Osteoblast (primary cell): ENCODE measurements around the gene PKMYT1. TPM values are rescaled to one million over a fixed set of nuclear protein-coding genes. Genes with fewer than 3 reads are reported as not detected.
"Not testable (repeated sequence)": the region's sequence is repeated elsewhere in the genome, so short reads cannot be mapped to it uniquely, and the experiment has no call there.

ENCODE experiments used
- DNase-seq: peaks from one replicate; pipeline ENCODE4 v3.0.0; 2011; ENCODE audit warnings: low spot score, mixed read lengths; ENCODE audit not compliant: insufficient read length; ENCODE audit errors: missing footprints
- H2AFZ ChIP-seq: 2 replicates; pipeline ENCODE4 v1.6.0; 2011; ENCODE audit warnings: mild to moderate bottlenecking, low read length
- H3K27ac ChIP-seq: 2 replicates; pipeline ENCODE4 v1.5.1; 2011; ENCODE audit warnings: mild to moderate bottlenecking, low read depth, low read length, moderate library complexity
- H3K27me3 ChIP-seq: 2 replicates; pipeline ENCODE4 v1.6.0; 2012; ENCODE audit warnings: mild to moderate bottlenecking, control low read depth, inconsistent platforms, low read length, moderate library complexity; ENCODE audit not compliant: insufficient read depth
- H3K36me3 ChIP-seq: 2 replicates; pipeline ENCODE4 v1.5.1; 2011; ENCODE audit warnings: mild to moderate bottlenecking, low read length, control low read depth, moderate library complexity; ENCODE audit not compliant: insufficient read depth
- H3K4me1 ChIP-seq: 2 replicates; pipeline ENCODE4 v1.5.1; 2011; ENCODE audit warnings: mild to moderate bottlenecking, low read length, control low read depth, moderate library complexity; ENCODE audit not compliant: insufficient read depth
- H3K4me2 ChIP-seq: 2 replicates; pipeline ENCODE4 v1.6.0; 2011; ENCODE audit warnings: mild to moderate bottlenecking, low read length; ENCODE audit not compliant: insufficient read depth
- H3K4me3 ChIP-seq: fragments of 200-600 bp; sonication (generic); 3 replicates; pipeline ENCODE4 v1.5.1; 2012; ENCODE audit warnings: mild to moderate bottlenecking, low read length, inconsistent platforms; ENCODE audit not compliant: insufficient read depth
- H3K79me2 ChIP-seq: 2 replicates; pipeline ENCODE4 v1.6.0; 2012; ENCODE audit warnings: mild to moderate bottlenecking, low read length, control low read depth, inconsistent platforms; ENCODE audit not compliant: insufficient read depth
- H3K9me3 ChIP-seq: 2 replicates; pipeline ENCODE4 v1.5.1; 2011; ENCODE audit warnings: low read depth, low read length, control low read depth
- H4K20me1 ChIP-seq: 2 replicates; pipeline ENCODE4 v1.6.0; 2012; ENCODE audit warnings: mild to moderate bottlenecking, low read length, control low read depth; ENCODE audit not compliant: insufficient read depth
- total RNA-seq: library from RNA; depleted of rRNA; stranded (reverse); fragments of >200 nt; gene quantifications from 2 replicates; pipeline ENCODE4 v1.2.3, GENCODE V29; 2012
- TF ChIP-seq, protein P1 (sequence below): IDR thresholded peaks from 2 replicates; pipeline ENCODE4 v1.5.1; 2011; ENCODE audit warnings: mild to moderate bottlenecking, low read depth, low read length, moderate library complexity; ENCODE audit errors: extremely low read depth

PKMYT1 gene
- total RNA-seq, 1 donor = 1.4 TPM

DNA sequence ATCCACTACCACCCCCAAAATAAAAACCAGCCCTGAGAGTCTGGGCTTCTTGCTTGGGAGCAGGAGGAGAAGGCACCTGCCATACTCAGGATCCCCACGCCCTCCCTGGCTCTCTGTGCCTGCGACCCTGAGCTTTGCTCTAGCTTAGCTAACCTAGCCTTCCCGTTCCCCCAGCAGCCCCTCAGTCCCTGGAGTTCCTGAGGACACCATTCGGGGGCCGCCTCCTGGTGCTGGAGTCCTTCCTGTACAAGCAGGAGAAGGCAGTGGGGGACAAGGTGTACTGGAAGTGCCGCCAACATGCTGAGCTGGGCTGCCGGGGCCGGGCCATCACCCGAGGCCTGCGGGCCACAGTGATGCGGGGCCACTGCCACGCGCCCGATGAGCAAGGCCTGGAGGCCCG is 50.0 kb downstream of the PKMYT1 start:
- H3K36me3 ChIP-seq = peaks cover 31% of the 10 kb centered on the region
- H4K20me1 ChIP-seq = peaks cover 35% of the 10 kb centered on the region
- no peak overlapping the region for H3K27ac ChIP-seq
- H3K4me3 ChIP-seq = no peak overlapping the region
- no peak overlapping the region for H3K4me2 ChIP-seq
- peaks cover 16% of the 10 kb centered on the region for H3K79me2 ChIP-seq
- no peak overlapping the region for H2AFZ ChIP-seq
- H3K9me3 ChIP-seq = no peaks in the 10 kb centered on the region
- TF ChIP-seq, protein P1, sequence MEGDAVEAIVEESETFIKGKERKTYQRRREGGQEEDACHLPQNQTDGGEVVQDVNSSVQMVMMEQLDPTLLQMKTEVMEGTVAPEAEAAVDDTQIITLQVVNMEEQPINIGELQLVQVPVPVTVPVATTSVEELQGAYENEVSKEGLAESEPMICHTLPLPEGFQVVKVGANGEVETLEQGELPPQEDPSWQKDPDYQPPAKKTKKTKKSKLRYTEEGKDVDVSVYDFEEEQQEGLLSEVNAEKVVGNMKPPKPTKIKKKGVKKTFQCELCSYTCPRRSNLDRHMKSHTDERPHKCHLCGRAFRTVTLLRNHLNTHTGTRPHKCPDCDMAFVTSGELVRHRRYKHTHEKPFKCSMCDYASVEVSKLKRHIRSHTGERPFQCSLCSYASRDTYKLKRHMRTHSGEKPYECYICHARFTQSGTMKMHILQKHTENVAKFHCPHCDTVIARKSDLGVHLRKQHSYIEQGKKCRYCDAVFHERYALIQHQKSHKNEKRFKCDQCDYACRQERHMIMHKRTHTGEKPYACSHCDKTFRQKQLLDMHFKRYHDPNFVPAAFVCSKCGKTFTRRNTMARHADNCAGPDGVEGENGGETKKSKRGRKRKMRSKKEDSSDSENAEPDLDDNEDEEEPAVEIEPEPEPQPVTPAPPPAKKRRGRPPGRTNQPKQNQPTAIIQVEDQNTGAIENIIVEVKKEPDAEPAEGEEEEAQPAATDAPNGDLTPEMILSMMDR = no peak
- no peaks in the 10 kb centered on the region for H3K27me3 ChIP-seq
- peak; percentile 56 for DNase-seq
- H3K4me1 ChIP-seq = peaks cover 8% of the 10 kb centered on the region

DNA sequence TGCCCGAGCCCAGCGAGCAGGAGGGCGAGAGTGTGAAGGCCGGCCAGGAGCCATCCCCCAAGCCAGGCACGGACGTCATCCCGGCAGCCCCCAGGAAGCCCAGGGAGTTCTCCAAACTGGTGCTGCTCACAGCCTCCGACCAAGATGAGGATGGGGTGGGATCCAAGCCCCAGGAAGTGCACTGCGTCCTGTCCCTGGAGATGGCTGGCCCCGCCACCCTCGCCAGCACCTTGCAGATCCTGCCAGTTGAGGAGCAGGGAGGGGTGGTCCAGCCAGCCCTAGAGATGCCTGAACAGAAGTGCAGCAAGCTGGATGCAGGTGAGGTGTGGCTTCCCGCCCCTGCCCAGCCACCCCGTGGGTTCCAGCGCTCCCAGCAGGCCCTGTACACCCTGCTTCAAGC is 50.6 kb downstream of the PKMYT1 start:
- Histone ChIP-seq H3K27me3 (no peaks in the 10 kb centered on the region), H2AFZ (no peak overlapping the region), H3K4me3 (no peak overlapping the region), H3K4me2 (no peak overlapping the region), H3K27ac (no peak overlapping the region), H3K9me3 (no peaks in the 10 kb centered on the region), H3K79me2 (peaks cover 21% of the 10 kb centered on the region), H4K20me1 (peaks cover 40% of the 10 kb centered on the region), H3K36me3 (peaks cover 31% of the 10 kb centered on the region), H3K4me1 (peaks cover 8% of the 10 kb centered on the region)
- DNase-seq = peak; percentile 19
- TF ChIP-seq, protein P1 = no peak

DNA sequence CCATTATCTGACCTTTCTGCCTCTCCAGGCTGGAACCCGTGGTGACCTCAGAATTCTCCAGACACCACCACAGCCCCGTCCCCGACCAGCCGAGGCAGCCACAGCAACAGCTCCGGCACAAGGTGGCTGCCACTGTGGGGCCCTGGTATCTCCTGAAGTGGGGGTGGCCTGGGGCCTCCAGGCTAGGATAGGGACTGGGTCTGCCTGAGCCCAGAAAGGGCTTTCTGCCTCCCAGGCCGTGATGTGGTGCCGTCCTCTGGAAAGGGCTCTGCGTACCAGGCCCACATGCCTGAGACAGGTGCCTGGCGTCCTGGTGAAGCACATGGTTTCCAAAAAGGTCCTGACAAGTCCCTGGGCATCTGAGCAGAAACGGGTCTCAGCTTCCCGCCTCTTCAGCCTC is 51.5 kb downstream of the PKMYT1 start:
- Histone ChIP-seq H3K79me2 (peaks cover 28% of the 10 kb centered on the region), H3K36me3 (peaks cover 22% of the 10 kb centered on the region), H3K27me3 (no peaks in the 10 kb centered on the region), H3K27ac (no peak overlapping the region), H3K4me3 (no peak overlapping the region), H2AFZ (no peak overlapping the region), H3K4me1 (peaks cover 8% of the 10 kb centered on the region), H4K20me1 (peaks cover 45% of the 10 kb centered on the region), H3K4me2 (no peak overlapping the region), H3K9me3 (no peaks in the 10 kb centered on the region)
- DNase-seq = peak; percentile 26
- TF ChIP-seq, protein P1 = no peak

DNA sequence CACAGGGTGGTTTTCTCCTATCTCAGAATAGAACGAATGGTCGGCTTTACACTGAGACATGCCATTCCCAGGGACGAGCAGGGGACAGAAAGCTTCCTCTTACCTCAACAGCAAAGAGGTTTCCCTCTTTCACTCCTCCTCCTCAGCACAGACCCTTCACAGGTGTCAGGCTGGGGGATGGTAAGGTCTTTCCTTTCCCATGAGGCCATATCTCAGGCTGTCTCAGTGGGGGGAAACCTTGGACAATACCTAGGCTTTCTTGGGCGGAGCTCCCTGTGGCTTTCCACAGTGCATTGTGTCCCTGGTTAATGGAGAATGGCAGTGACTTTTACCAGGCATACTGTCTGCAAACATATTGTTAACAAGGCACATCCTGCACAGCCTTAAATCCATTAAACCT is 52.1 kb downstream of the PKMYT1 start:
- H3K27ac ChIP-seq, H3K9me3 ChIP-seq, H3K4me1 ChIP-seq, H3K27me3 ChIP-seq, H3K4me2 ChIP-seq, H2AFZ ChIP-seq, H3K4me3 ChIP-seq: not testable (repeated sequence)
- H4K20me1 ChIP-seq = peaks cover 45% of the 10 kb centered on the region
- H3K79me2 ChIP-seq = peaks cover 33% of the 10 kb centered on the region
- H3K36me3 ChIP-seq = peaks cover 22% of the 10 kb centered on the region
- DNase-seq = peak; percentile 62
